Keratinocyte (primary cell): ENCODE results near the gene CRBN. TPM values are rescaled to one million over a fixed set of nuclear protein-coding genes. Genes with fewer than 3 reads are reported as not detected.

ENCODE experiments used
- DNase-seq: peaks from one replicate; pipeline ENCODE4 v3.0.0-alpha.2; 2011; ENCODE audit warnings: low read depth, missing footprints, low spot score
- FAIRE-seq: peaks from 2 replicates; lab custom pipeline; 2011; peaks lifted over from hg19 to GRCh38; lab: Jason Lieb, UNC
- H2AFZ ChIP-seq: 2 replicates; pipeline ENCODE4 v1.6.0; 2012; ENCODE audit warnings: low read length, control low read depth, inconsistent platforms; ENCODE audit not compliant: control insufficient read depth
- H3K27ac ChIP-seq: 2 replicates; pipeline ENCODE4 v1.5.1; 2011; ENCODE audit warnings: low read length; ENCODE audit not compliant: control insufficient read depth, insufficient read depth
- H3K27me3 ChIP-seq: 3 replicates; pipeline ENCODE4 v1.6.0; 2011; ENCODE audit warnings: low read length; ENCODE audit not compliant: control insufficient read depth, insufficient read depth; ENCODE audit errors: extremely low read depth
- H3K36me3 ChIP-seq, 2 experiments: 2 replicates in 1 of 2; 3 replicates in 1 of 2; pipeline ENCODE4 v1.5.1; 2011; ENCODE audit warnings: low read length in 2 of 2, mild to moderate bottlenecking in 1 of 2; ENCODE audit not compliant: control insufficient read depth in 2 of 2, insufficient read depth in 2 of 2; ENCODE audit errors: extremely low read depth in 1 of 2
- H3K4me1 ChIP-seq: 3 replicates; pipeline ENCODE4 v1.5.1; 2011; ENCODE audit warnings: low read length; ENCODE audit not compliant: control insufficient read depth, insufficient read depth; ENCODE audit errors: extremely low read depth
- H3K4me2 ChIP-seq: 3 replicates; pipeline ENCODE4 v1.6.0; 2011; ENCODE audit warnings: low read depth, low read length; ENCODE audit not compliant: control insufficient read depth, insufficient read depth; ENCODE audit errors: extremely low read depth
- H3K4me3 ChIP-seq, 3 experiments: fragments of 200-600 bp in 1 of 3; sonication (generic) in 1 of 3; 2 replicates in 2 of 3; 3 replicates in 1 of 3; pipeline ENCODE4 v1.5.1; 2011 to 2016; ENCODE audit warnings: low read length in 3 of 3, mild to moderate bottlenecking in 3 of 3, control low read depth in 2 of 3, inconsistent platforms in 1 of 3, low read depth in 1 of 3, mixed read lengths in 1 of 3, mixed run types in 1 of 3, moderate library complexity in 1 of 3; ENCODE audit not compliant: control insufficient read depth in 2 of 3, insufficient read depth in 2 of 3; ENCODE audit errors: extremely low read depth in 1 of 3
- H3K79me2 ChIP-seq: 2 replicates; pipeline ENCODE4 v1.6.0; 2012; ENCODE audit warnings: low read length; ENCODE audit not compliant: control insufficient read depth, insufficient read depth
- H3K9ac ChIP-seq: 3 replicates; pipeline ENCODE4 v1.6.0; 2011; ENCODE audit warnings: low read length; ENCODE audit not compliant: control insufficient read depth, insufficient read depth; ENCODE audit errors: extremely low read depth
- H3K9me1 ChIP-seq: 3 replicates; pipeline ENCODE4 v1.6.0; 2011; ENCODE audit warnings: low read length; ENCODE audit not compliant: control insufficient read depth, insufficient read depth; ENCODE audit errors: extremely low read depth
- H3K9me3 ChIP-seq: 2 replicates; pipeline ENCODE4 v1.5.1; 2012; ENCODE audit warnings: low read depth, low read length; ENCODE audit not compliant: control insufficient read depth
- H4K20me1 ChIP-seq: 3 replicates; pipeline ENCODE4 v1.6.0; 2011; ENCODE audit warnings: low read length; ENCODE audit not compliant: control insufficient read depth, insufficient read depth; ENCODE audit errors: extremely low read depth
- CTCF ChIP-seq, 3 experiments: IDR thresholded peaks in 1 of 3; conservative IDR thresholded peaks in 1 of 3; optimal IDR thresholded peaks in 1 of 3; 2 replicates in 2 of 3; 3 replicates in 1 of 3; pipeline versions ENCODE3 to v1.5.1; 2011; ENCODE audit warnings: low read length in 3 of 3, mild to moderate bottlenecking in 3 of 3, moderate library complexity in 2 of 3, control low read depth in 1 of 3, inconsistent platforms in 1 of 3; ENCODE audit not compliant: insufficient read depth in 2 of 3; ENCODE audit errors: extremely low read depth in 1 of 3
- EZH2 ChIP-seq: IDR thresholded peaks from one replicate; pipeline ENCODE4 v1.6.1; 2012; ENCODE audit warnings: inconsistent platforms, mild to moderate bottlenecking, low read length, moderate library complexity
- dilution Hi-C: fragments of 300-500 bp; cut with MboI; formaldehyde crosslinking; loops from one replicate; pipeline ENCODE4 v1.7.0; 2020; ENCODE audit warnings: low sequenced_read_pairs; ENCODE audit not compliant: extremely low pct_ligation_motif_present
- polyA minus RNA-seq, 3 experiments: library from RNA; depleted of rRNA, polyadenylated mRNA; stranded (reverse); fragments of >200 nt; gene quantifications; 1 replicate in 1 of 3; 2 replicates in 1 of 3; 3 replicates in 1 of 3; pipeline ENCODE4 v1.2.3, GENCODE V29; 2011
- polyA plus RNA-seq, 5 experiments: library from polyadenylated mRNA; depleted of rRNA in 3 of 5; stranded (reverse) in 3 of 5; stranded (forward) in 1 of 5; unstranded in 1 of 5; fragments of >200 nt; gene quantifications; 1 replicate in 1 of 5; 2 replicates in 3 of 5; 3 replicates in 1 of 5; pipeline versions ENCODE4 v1.2.1 to v1.2.3, GENCODE V29; 2011 to 2012; ENCODE audit warnings: missing spikeins in 2 of 5, low read depth in 1 of 5, low replicate concordance in 1 of 5

The CRBN gene
- polyA plus RNA-seq = 21.9 to 37.7 TPM (median 26.8 TPM) in 3 replicates
- 54.1 TPM for polyA plus RNA-seq (2011; ENCODE audit: low read depth)
- 15.6 and 28.7 TPM in 2 replicates for polyA plus RNA-seq (2011; cell fraction: cytosol; rRNA removed)
- 22.9 and 26.9 TPM in 2 replicates for polyA plus RNA-seq (2011; cell fraction: nucleus; rRNA removed)
- polyA plus RNA-seq (2012; ENCODE audit: low replicate concordance) = 15.8 and 26.2 TPM in 2 replicates
- 13.9 to 30.6 TPM (median 25.9 TPM) in 3 replicates for polyA minus RNA-seq
- 16.5 TPM for polyA minus RNA-seq (2011; cell fraction: cytosol; rRNA and poly(A)+ RNA removed)
- polyA minus RNA-seq (2011; cell fraction: nucleus; rRNA and poly(A)+ RNA removed) = 10.0 and 22.0 TPM in 2 replicates

- dilution Hi-C loops = no loop called here
Measured at GRCh38 chr3:3179407-3180094, at the start of gene CRBN. Gene CRBN, minus strand, starts transcription at chr3:3179691. Its CDS starts 4 bp downstream, at chr3:3179687.

GRCh38 chr3:3227640-3228039 lies 48.1 kb upstream of the CRBN start:
- no peak overlapping the region for H3K4me3 ChIP-seq
- H3K27me3 ChIP-seq = no peaks in the 10 kb centered on the region
- H3K36me3 ChIP-seq = no peaks in the 10 kb centered on the region
- H2AFZ ChIP-seq = no peak overlapping the region
- H4K20me1 ChIP-seq = no peaks in the 10 kb centered on the region
- TF ChIP-seq CTCF (optimal IDR thresholded peaks at IDR 0.05 in 1 of 3, IDR thresholded peaks at IDR 0.05 in 1 of 3, conservative IDR thresholded peaks at IDR 0.05 in 1 of 3; ENCODE audit: extremely low read depth in 1 of 3, insufficient read depth in 2 of 3, low read length in 3 of 3) (no peak), EZH2 (no peak)
- no peaks in the 10 kb centered on the region for H3K9me3 ChIP-seq
- H3K4me1 ChIP-seq = no peaks in the 10 kb centered on the region
- H3K27ac ChIP-seq = no peak overlapping the region
- H3K79me2 ChIP-seq = no peaks in the 10 kb centered on the region
- dilution Hi-C loops = no loop called here
- no peak for FAIRE-seq
- no peak overlapping the region for H3K4me2 ChIP-seq
- no peaks in the 10 kb centered on the region for H3K9me1 ChIP-seq
- no peak for DNase-seq
- H3K9ac ChIP-seq = no peak overlapping the region

More at GRCh38 chr3:3179407-3180094, at the start of gene CRBN:
- Histone ChIP-seq H2AFZ (peak within 1 kb of the TSS; percentile 94), H3K79me2 (peaks cover 38% of the 10 kb centered on the region), H3K27me3 (no peaks in the 10 kb centered on the region), H3K4me3 (peak within 1 kb of the TSS; percentile 90 to 93 (median 90)), H3K9me3 (no peaks in the 10 kb centered on the region), H3K4me2 (peak within 1 kb of the TSS; percentile 91), H3K36me3 (no peaks in the 10 kb centered on the region), H3K4me1 (peaks cover 13% of the 10 kb centered on the region), H4K20me1 (no peaks in the 10 kb centered on the region), H3K9me1 (no peaks in the 10 kb centered on the region), H3K27ac (peak within 1 kb of the TSS; percentile 61), H3K9ac (peak within 1 kb of the TSS; percentile 86)
- TF ChIP-seq EZH2 (no peak), CTCF (optimal IDR thresholded peaks at IDR 0.05 in 1 of 3, IDR thresholded peaks at IDR 0.05 in 1 of 3, conservative IDR thresholded peaks at IDR 0.05 in 1 of 3; ENCODE audit: extremely low read depth in 1 of 3, insufficient read depth in 2 of 3, low read length in 3 of 3) (peak; percentile 87 to 97 (median 94))
- FAIRE-seq (no peak), DNase-seq (peak; percentile 17)
